Endothelial cell of umbilical vein (primary cell): ENCODE results near the gene IYD. TPM values are rescaled to one million over a fixed set of nuclear protein-coding genes. Genes with fewer than 3 reads are reported as not detected.

Experiments used
- BruUV-seq: library from RNA; stranded (reverse); fragments of 400-500 nt; replicated peaks from 2 replicates; lab custom pipeline; 2021; lab: Mats Ljungman, UMichigan
- CTCF ChIA-PET: fragments of 300-600, 350-600 bp; sonication (Branson Sonifier 250); formaldehyde crosslinking; loops from one replicate; lab custom pipeline; 2021; ENCODE audit warnings: antibody characterized with exemption, inconsistent platforms; lab: Charles Lee
- POLR2A ChIA-PET: fragments of 300-600, 350-600 bp; sonication (Branson Sonifier 250); formaldehyde crosslinking; loops from one replicate; lab custom pipeline; 2021; ENCODE audit warnings: antibody characterized with exemption, inconsistent platforms; lab: Charles Lee
- DNase-seq: peaks from one replicate; pipeline ENCODE4 v3.0.0-alpha.2; 2011; ENCODE audit warnings: low read depth, low spot score
- FAIRE-seq: peaks from 2 replicates; lab custom pipeline; 2011; peaks lifted over from hg19 to GRCh38; lab: Jason Lieb, UNC
- H2AFZ ChIP-seq: 2 replicates; pipeline ENCODE4 v1.6.0; 2012; ENCODE audit warnings: low read depth, low read length, control low read depth, inconsistent platforms
- H3K27ac ChIP-seq: 2 replicates; pipeline ENCODE4 v1.5.1; 2011; ENCODE audit warnings: low read depth, mild to moderate bottlenecking, control low read depth, low read length, moderate library complexity; ENCODE audit not compliant: insufficient read depth
- H3K27me3 ChIP-seq, 2 experiments: 2 replicates each; pipeline versions ENCODE4 v1.6.0 to v1.6.1; 2011; ENCODE audit warnings: low read length in 2 of 2, mixed read lengths in 1 of 2; ENCODE audit not compliant: control insufficient read depth in 2 of 2, insufficient read depth in 2 of 2
- H3K36me3 ChIP-seq, 2 experiments: 2 replicates in 1 of 2; 3 replicates in 1 of 2; pipeline ENCODE4 v1.5.1; 2011; ENCODE audit warnings: low read length in 2 of 2, mild to moderate bottlenecking in 1 of 2, moderate library complexity in 1 of 2; ENCODE audit not compliant: control insufficient read depth in 2 of 2, insufficient read depth in 2 of 2; ENCODE audit errors: extremely low read depth in 1 of 2
- H3K4me1 ChIP-seq: 3 replicates; pipeline ENCODE4 v1.5.1; 2011; ENCODE audit warnings: mild to moderate bottlenecking, low read length; ENCODE audit not compliant: control insufficient read depth, insufficient read depth; ENCODE audit errors: extremely low read depth
- H3K4me2 ChIP-seq: 2 replicates; pipeline ENCODE4 v1.6.1; 2011; ENCODE audit warnings: low read length, control low read depth, mixed read lengths; ENCODE audit not compliant: insufficient read depth
- H3K4me3 ChIP-seq, 3 experiments: fragments of 200-600 bp in 1 of 3; sonication (generic), shearing (Covaris generic) in 1 of 3; replicated peaks in 1 of 3; 2 replicates each; pipeline ENCODE4 v1.5.1; 2011 to 2016; ENCODE audit warnings: control low read depth in 3 of 3, low read length in 3 of 3, mild to moderate bottlenecking in 2 of 3, inconsistent platforms in 1 of 3, low read depth in 1 of 3, moderate library complexity in 1 of 3; ENCODE audit not compliant: insufficient read depth in 1 of 3
- H3K79me2 ChIP-seq: 2 replicates; pipeline ENCODE4 v1.6.0; 2012; ENCODE audit warnings: low read length, inconsistent platforms; ENCODE audit not compliant: control insufficient read depth, insufficient read depth
- H3K9ac ChIP-seq: replicated peaks from 2 replicates; pipeline ENCODE3; 2011; ENCODE audit warnings: low read length, control low read depth; ENCODE audit not compliant: insufficient read depth; ENCODE audit errors: extremely low read depth
- H3K9me1 ChIP-seq: replicated peaks from 3 replicates; pipeline ENCODE4 v1.6.0; 2011; ENCODE audit warnings: mild to moderate bottlenecking, low read length; ENCODE audit not compliant: control insufficient read depth, insufficient read depth; ENCODE audit errors: extremely low read depth
- H3K9me3 ChIP-seq: replicated peaks from 2 replicates; pipeline ENCODE4 v1.5.1; 2012; ENCODE audit warnings: low read length, inconsistent platforms; ENCODE audit not compliant: control insufficient read depth, insufficient read depth
- H4K20me1 ChIP-seq: replicated peaks from 2 replicates; pipeline ENCODE3; 2011; ENCODE audit warnings: mild to moderate bottlenecking, low read length; ENCODE audit not compliant: control insufficient read depth, insufficient read depth; ENCODE audit errors: extremely low read depth
- FOS ChIP-seq: IDR thresholded peaks from 2 replicates; pipeline ENCODE4 v1.6.1; 2011; ENCODE audit warnings: mild to moderate bottlenecking, low read length, moderate library complexity, borderline replicate concordance; ENCODE audit not compliant: insufficient read depth
- GATA2 ChIP-seq: IDR thresholded peaks from 2 replicates; pipeline ENCODE4 v1.7.0; 2011; ENCODE audit warnings: low read depth, mild to moderate bottlenecking, moderate library complexity, mixed read lengths, low read length; ENCODE audit not compliant: insufficient read length, insufficient read depth
- JUN ChIP-seq: IDR thresholded peaks from 2 replicates; pipeline ENCODE4 v1.6.1; 2011; ENCODE audit warnings: borderline replicate concordance, low read depth; ENCODE audit not compliant: insufficient read length, insufficient read depth
- dilution Hi-C: fragments of 300-500 bp; cut with MboI; formaldehyde crosslinking; loops from one replicate; pipeline ENCODE4 v1.15.0; 2019; ENCODE audit warnings: low sequenced_read_pairs; ENCODE audit not compliant: extremely low pct_ligation_motif_present
- intact Hi-C: fragments of 100-400 bp; cut with micrococcal nuclease; formaldehyde crosslinking; loops from one replicate; pipeline ENCODE4 v1.10.0; 2022
- polyA plus RNA-seq, 4 experiments: library from polyadenylated mRNA; depleted of rRNA in 3 of 4; stranded (reverse) in 3 of 4; unstranded in 1 of 4; fragments of >200 nt; gene quantifications; 2 replicates each; pipeline versions ENCODE4 v1.2.1 to v1.2.3, GENCODE V29; 2011 to 2012; ENCODE audit warnings: missing spikeins in 1 of 4
- total RNA-seq: library from RNA; stranded (reverse); gene quantifications from 2 replicates; pipeline ENCODE4 v1.2.3, GENCODE V29; 2021

The IYD gene
- total and polyA plus RNA-seq, 2 donors (not counting 3 experiments of a cell fraction or from before 2014, with no cell fraction given), result not detected

GRCh38 chr6:150435360-150435759 lies 66.5 kb downstream of the IYD start:
- Histone ChIP-seq H3K9ac (no peak overlapping the region), H3K27me3 (peaks cover 0 to 6% of the 10 kb centered on the region in 2 experiments), H3K36me3 (no peaks in the 10 kb centered on the region), H3K79me2 (no peaks in the 10 kb centered on the region), H3K4me2 (no peak overlapping the region), H3K4me3 (no peak overlapping the region), H3K9me1 (no peaks in the 10 kb centered on the region), H3K27ac (no peak overlapping the region), H3K4me1 (no peaks in the 10 kb centered on the region), H4K20me1 (no peaks in the 10 kb centered on the region), H3K9me3 (no peaks in the 10 kb centered on the region), H2AFZ (no peak overlapping the region)
- ChIA-PET CTCF (interaction anchor here (1.2 kb wide), 1 partner anchor 11 kb away, joined by 3 read pairs; no protein-coding TSS in a partner anchor), POLR2A (no interaction called here)
- intact Hi-C loops, result no loop called here
- DNase-seq (no peak), FAIRE-seq (no peak)
- TF ChIP-seq FOS (no peak), GATA2 (no peak)
- BruUV-seq, result no TSS peak
- dilution Hi-C loops, result no loop called here

GRCh38 chr6:150435832-150436231 lies 67.0 kb downstream of the IYD start:
- FAIRE-seq, result no peak
- no peak for DNase-seq
- Histone ChIP-seq H4K20me1 (no peaks in the 10 kb centered on the region), H3K27ac (no peak overlapping the region), H3K9ac (no peak overlapping the region), H3K36me3 (no peaks in the 10 kb centered on the region), H3K4me3 (no peak overlapping the region), H3K27me3 (peaks cover 0 to 6% of the 10 kb centered on the region in 2 experiments), H3K4me1 (no peaks in the 10 kb centered on the region), H3K4me2 (no peak overlapping the region), H3K9me1 (no peaks in the 10 kb centered on the region), H2AFZ (no peak overlapping the region), H3K9me3 (no peaks in the 10 kb centered on the region), H3K79me2 (no peaks in the 10 kb centered on the region)
- no peak for TF ChIP-seq JUN
- TF ChIP-seq FOS, result no peak
- POLR2A ChIA-PET, result no interaction called here
- CTCF ChIA-PET, result interaction anchor here (1.2 kb wide), 1 partner anchor 11 kb away, joined by 3 read pairs; no protein-coding TSS in a partner anchor
- dilution Hi-C loops, result no loop called here
- intact Hi-C loops, result no loop called here
- no TSS peak for BruUV-seq
